IMR-90 (cell line): ENCODE results near the gene TXNL4A. TPM values are rescaled to one million over a fixed set of nuclear protein-coding genes. Genes with fewer than 3 reads are reported as not detected.
"Not testable (repeated sequence)": the region's sequence is repeated elsewhere in the genome, so short reads cannot be mapped to it uniquely, and the experiment has no call there.

Experiments used
- ATAC-seq: fragments of 200-7000 bp; cut with Tn5 transposase; 2 replicates; pipeline ENCODE4 v1.9.1; 2020; ENCODE audit warnings: low read depth, mild to moderate bottlenecking, moderate library complexity
- BruUV-seq: library from RNA; stranded (reverse); fragments of 400-500 nt; replicated peaks from 2 replicates; lab custom pipeline; 2021; lab: Mats Ljungman, UMichigan
- CTCF ChIA-PET: fragments of 300-600 bp; formaldehyde crosslinking; extraction: SDS; loops from one replicate; lab custom pipeline; 2021; ENCODE audit warnings: antibody characterized with exemption; lab: Yijun Ruan, JAX
- POLR2A ChIA-PET: fragments of 300-600 bp; sonication (Branson Sonifier 250); formaldehyde crosslinking; loops from one replicate; lab custom pipeline; 2022; ENCODE audit warnings: antibody characterized with exemption; ENCODE audit not compliant: unreplicated experiment; lab: Charles Lee
- DNase-seq: peaks from one replicate; pipeline ENCODE4 v3.0.0; 2013
- H2AFZ ChIP-seq: replicated peaks from 2 replicates; pipeline ENCODE3; 2013; ENCODE audit warnings: low read length, mild to moderate bottlenecking; ENCODE audit not compliant: poor library complexity
- H2AK5ac ChIP-seq: 2 replicates; pipeline ENCODE4 v1.6.1; 2013; ENCODE audit warnings: low read depth, low read length, inconsistent platforms
- H2AK9ac ChIP-seq: replicated peaks from 2 replicates; pipeline ENCODE3; 2013; ENCODE audit warnings: mild to moderate bottlenecking, low read depth, low read length, moderate library complexity; ENCODE audit not compliant: poor library complexity
- H2BK120ac ChIP-seq: 2 replicates; pipeline ENCODE4 v1.6.1; 2013; ENCODE audit warnings: low read depth, low read length, inconsistent platforms
- H2BK15ac ChIP-seq: 3 replicates; pipeline ENCODE4 v1.6.1; 2013; ENCODE audit warnings: low read depth, low read length, inconsistent platforms
- H2BK20ac ChIP-seq: 2 replicates; pipeline ENCODE4 v1.6.1; 2013; ENCODE audit warnings: low read depth, mild to moderate bottlenecking, inconsistent platforms, low read length, moderate library complexity
- H2BK5ac ChIP-seq: 2 replicates; pipeline ENCODE4 v1.6.1; 2013; ENCODE audit warnings: mild to moderate bottlenecking, low read depth, low read length, inconsistent platforms; ENCODE audit not compliant: poor library complexity, severe bottlenecking
- H3K14ac ChIP-seq: replicated peaks from 2 replicates; pipeline ENCODE4 v1.6.1; 2013; ENCODE audit warnings: low read depth, low read length, inconsistent platforms
- H3K18ac ChIP-seq: 2 replicates; pipeline ENCODE4 v1.6.1; 2013; ENCODE audit warnings: low read depth, low read length, control low read depth
- H3K23ac ChIP-seq: 2 replicates; pipeline ENCODE4 v1.6.1; 2013; ENCODE audit warnings: low read depth, low read length, inconsistent platforms
- H3K27ac ChIP-seq: 2 replicates; pipeline ENCODE4 v1.5.1; 2013; ENCODE audit warnings: mild to moderate bottlenecking, control low read depth, low read length; ENCODE audit not compliant: insufficient read depth
- H3K27me3 ChIP-seq: 2 replicates; pipeline ENCODE4 v1.6.1; 2013; ENCODE audit warnings: low read length; ENCODE audit not compliant: control insufficient read depth, insufficient read depth
- H3K36me3 ChIP-seq: 2 replicates; pipeline ENCODE4 v1.6.1; 2013; ENCODE audit warnings: low read length, mixed read lengths; ENCODE audit not compliant: control insufficient read depth, insufficient read depth
- H3K4ac ChIP-seq: 2 replicates; pipeline ENCODE4 v1.6.1; 2013; ENCODE audit warnings: low read depth, low read length, inconsistent platforms
- H3K4me1 ChIP-seq: 2 replicates; pipeline ENCODE4 v1.6.1; 2013; ENCODE audit warnings: low read length, mixed read lengths; ENCODE audit not compliant: control insufficient read depth, insufficient read depth
- H3K4me2 ChIP-seq: 2 replicates; pipeline ENCODE4 v1.6.1; 2013; ENCODE audit warnings: low read depth, mild to moderate bottlenecking, control low read depth, low read length, moderate library complexity
- H3K4me3 ChIP-seq: 2 replicates; pipeline ENCODE4 v1.5.1; 2013; ENCODE audit warnings: low read depth, mild to moderate bottlenecking, control low read depth, low read length, moderate library complexity; ENCODE audit not compliant: insufficient read depth
- H3K56ac ChIP-seq: 2 replicates; pipeline ENCODE4 v1.6.1; 2013; ENCODE audit warnings: low read length, inconsistent platforms; ENCODE audit not compliant: insufficient read depth; ENCODE audit errors: extremely low read depth
- H3K79me1 ChIP-seq, 2 experiments: 2 replicates each; pipeline ENCODE4 v1.6.1; 2013; ENCODE audit warnings: low read length in 2 of 2, inconsistent platforms in 1 of 2, low read depth in 1 of 2
- H3K9ac ChIP-seq: 2 replicates; pipeline ENCODE4 v1.6.1; 2013; ENCODE audit warnings: low read depth, low read length, control low read depth
- H3K9me1 ChIP-seq: 2 replicates; pipeline ENCODE4 v1.6.1; 2013; ENCODE audit warnings: low read length, inconsistent platforms; ENCODE audit not compliant: insufficient read depth
- H3K9me3 ChIP-seq: 2 replicates; pipeline ENCODE4 v1.6.1; 2013; ENCODE audit warnings: low read length; ENCODE audit not compliant: control insufficient read depth, insufficient read depth
- H4K20me1 ChIP-seq: 2 replicates; pipeline ENCODE4 v1.6.1; 2013; ENCODE audit warnings: low read length, inconsistent platforms; ENCODE audit not compliant: insufficient read depth
- H4K5ac ChIP-seq: 2 replicates; pipeline ENCODE4 v1.6.1; 2013; ENCODE audit warnings: mild to moderate bottlenecking, low read depth, low read length, control low read depth
- H4K8ac ChIP-seq, 2 experiments: 2 replicates each; pipeline ENCODE4 v1.6.1; 2013; ENCODE audit warnings: low read depth in 2 of 2, low read length in 2 of 2, control low read depth in 1 of 2, inconsistent platforms in 1 of 2
- H4K91ac ChIP-seq: 2 replicates; pipeline ENCODE4 v1.6.1; 2013; ENCODE audit warnings: low read depth, low read length, inconsistent platforms; ENCODE audit not compliant: insufficient read depth
- BHLHE40 ChIP-seq: fragments of 150-350 bp; IDR thresholded peaks from 2 replicates; pipeline ENCODE4 v1.6.1; 2016; ENCODE audit warnings: mild to moderate bottlenecking, low read depth, low read length
- WGBS, 2 experiments: methylation state at CpG; one replicate each; pipeline versions ENCODE4 v1.1.5 to v1.1.7; 2013; ENCODE audit warnings: missing lambda C conversion rate in 2 of 2; ENCODE audit not compliant: insufficient read length in 1 of 2; ENCODE audit errors: extremely low coverage in 2 of 2; 5-methylcytosine and 5-hydroxymethylcytosine counted together
- dilution Hi-C: fragments of 300-500 bp; cut with HindIII; formaldehyde crosslinking; loops from one replicate; pipeline ENCODE4 v1.14.3; 2018; ENCODE audit warnings: low sequenced_read_pairs; ENCODE audit not compliant: unreplicated experiment
- in situ Hi-C: fragments of 300-500 bp; cut with MboI; formaldehyde crosslinking; loops from 3 replicates; pipeline ENCODE4 v1.14.3; 2019; ENCODE audit warnings: low sequenced_read_pairs, inconsistent platforms, mixed read lengths
- intact Hi-C: fragments of 100-400 bp; cut with micrococcal nuclease; formaldehyde crosslinking; loops from 2 replicates; pipeline ENCODE4 v1.10.0; 2022
- polyA plus RNA-seq, 3 experiments: library from polyadenylated mRNA; depleted of rRNA; stranded (reverse); fragments of >200 nt; gene quantifications; 2 replicates each; pipeline ENCODE4 v1.2.3, GENCODE V29; 2012; ENCODE audit warnings: low replicate concordance in 1 of 3
- total RNA-seq: library from RNA; depleted of rRNA; stranded (reverse); fragments of >200 nt; gene quantifications from 2 replicates; pipeline ENCODE4 v1.2.3, GENCODE V29; 2012
- TF ChIP-seq, protein P1 (sequence below): conservative IDR thresholded peaks from 2 replicates; pipeline ENCODE4 v1.5.1; 2012; ENCODE audit warnings: mild to moderate bottlenecking, low read depth, low read length, improper control_type of control experiment

TXNL4A gene
- total and polyA plus RNA-seq, 2 of the 4 experiments (the other 2 are of a cell fraction) = 38.7 to 103 TPM

DNA sequence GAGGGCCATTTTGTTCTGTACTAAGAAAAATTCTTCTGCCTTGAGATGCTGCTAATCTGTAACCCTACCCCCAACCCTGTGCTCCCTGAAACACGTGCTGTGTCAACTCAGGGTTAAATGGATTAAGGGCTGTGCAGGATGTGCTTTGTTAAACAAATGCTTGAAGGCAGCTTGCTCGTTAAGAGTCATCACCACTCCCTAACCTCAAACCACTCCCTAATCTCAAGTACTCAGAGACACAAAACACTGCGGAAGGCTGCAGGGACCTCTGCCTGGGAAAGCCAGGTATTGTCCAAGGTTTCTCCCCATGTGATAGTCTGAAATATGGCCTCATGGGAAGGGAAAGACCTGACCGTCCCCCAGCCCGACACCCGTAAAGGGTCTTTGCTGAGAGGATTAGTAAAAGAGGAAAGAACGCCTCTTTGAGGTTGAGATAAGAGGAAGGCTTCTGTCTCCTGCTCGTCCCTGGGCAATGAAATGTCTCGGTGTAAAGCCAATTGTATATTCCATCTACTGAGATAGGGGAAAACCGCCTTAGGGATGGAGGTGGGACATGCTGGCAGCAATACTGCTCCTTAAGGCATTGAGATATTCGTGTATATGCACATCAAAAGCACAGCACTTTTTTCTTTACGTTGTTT, 28.1 kb downstream of the TXNL4A start:
- H4K5ac ChIP-seq, H3K4me1 ChIP-seq, CTCF ChIA-PET, H3K36me3 ChIP-seq, BruUV-seq, dilution Hi-C loops, POLR2A ChIA-PET, H2AK9ac ChIP-seq, H2BK5ac ChIP-seq, H3K79me1 ChIP-seq, H3K4me3 ChIP-seq, in situ Hi-C loops, H3K23ac ChIP-seq, H4K20me1 ChIP-seq, H3K9me1 ChIP-seq, H3K18ac ChIP-seq, H3K9me3 ChIP-seq, H3K27me3 ChIP-seq: not testable (repeated sequence)
- H3K4ac ChIP-seq = peak overlapping the region; percentile 53
- H2BK120ac ChIP-seq = peak overlapping the region; percentile 46; the same call in 1 of the 2 replicates
- peak overlapping the region; percentile 58 for H2AFZ ChIP-seq
- peak overlapping the region; percentile 11 for H3K4me2 ChIP-seq
- 0 out of 2 replicates have a peak overlapping the region, but pooled peaks have one; percentile 25 for H3K9ac ChIP-seq
- 0 out of 2 replicates have a peak overlapping the region, but pooled peaks have one; percentile 6 for H3K14ac ChIP-seq
- intact Hi-C loops = loop anchor here (10.0 kb wide), 1 partner anchor 115 kb away; no protein-coding TSS in a partner anchor
- 0 out of 2 replicates have a peak overlapping the region, but pooled peaks have one; percentile 46 for H3K27ac ChIP-seq
- peak overlapping the region; percentile 81; the same call in 1 of the 3 replicates for H2BK15ac ChIP-seq
- H4K8ac ChIP-seq = peak overlapping the region; percentile 11 to 56; a peak in 3 of 4 replicates
- H3K56ac ChIP-seq = peak overlapping the region; percentile 40; the same call in 1 of the 2 replicates
- H4K91ac ChIP-seq = peak overlapping the region; percentile 71; the same call in 1 of the 2 replicates
- DNase-seq = peak; percentile 76
- peak; percentile 90 for TF ChIP-seq BHLHE40
- TF ChIP-seq, protein P1, sequence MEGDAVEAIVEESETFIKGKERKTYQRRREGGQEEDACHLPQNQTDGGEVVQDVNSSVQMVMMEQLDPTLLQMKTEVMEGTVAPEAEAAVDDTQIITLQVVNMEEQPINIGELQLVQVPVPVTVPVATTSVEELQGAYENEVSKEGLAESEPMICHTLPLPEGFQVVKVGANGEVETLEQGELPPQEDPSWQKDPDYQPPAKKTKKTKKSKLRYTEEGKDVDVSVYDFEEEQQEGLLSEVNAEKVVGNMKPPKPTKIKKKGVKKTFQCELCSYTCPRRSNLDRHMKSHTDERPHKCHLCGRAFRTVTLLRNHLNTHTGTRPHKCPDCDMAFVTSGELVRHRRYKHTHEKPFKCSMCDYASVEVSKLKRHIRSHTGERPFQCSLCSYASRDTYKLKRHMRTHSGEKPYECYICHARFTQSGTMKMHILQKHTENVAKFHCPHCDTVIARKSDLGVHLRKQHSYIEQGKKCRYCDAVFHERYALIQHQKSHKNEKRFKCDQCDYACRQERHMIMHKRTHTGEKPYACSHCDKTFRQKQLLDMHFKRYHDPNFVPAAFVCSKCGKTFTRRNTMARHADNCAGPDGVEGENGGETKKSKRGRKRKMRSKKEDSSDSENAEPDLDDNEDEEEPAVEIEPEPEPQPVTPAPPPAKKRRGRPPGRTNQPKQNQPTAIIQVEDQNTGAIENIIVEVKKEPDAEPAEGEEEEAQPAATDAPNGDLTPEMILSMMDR = peak; percentile 9; the same call in 1 of the 2 replicates
- peak overlapping the region; percentile 62; the same call in 1 of the 2 replicates for H2BK20ac ChIP-seq
- WGBS, 2 experiments = no CpG with 5 or more reads among the region's 12 CpGs
- H2AK5ac ChIP-seq = peak overlapping the region; percentile 84; the same call in 1 of the 2 replicates
- peak; percentile 12 for ATAC-seq
